HG02943 (cell line): ENCODE measurements around the gene NR2C2.
"Not testable (repeated sequence)": the region's sequence is repeated elsewhere in the genome, so short reads cannot be mapped to it uniquely, and the experiment has no call there.

Experiments used
- ATAC-seq: cut with Tn5 transposase; IDR thresholded peaks from one replicate; pipeline ENCODE4 v1.9.1; 2021; ENCODE audit warnings: mild to moderate bottlenecking, low read depth, moderate library complexity; ENCODE audit not compliant: unreplicated experiment

NR2C2 gene

DNA sequence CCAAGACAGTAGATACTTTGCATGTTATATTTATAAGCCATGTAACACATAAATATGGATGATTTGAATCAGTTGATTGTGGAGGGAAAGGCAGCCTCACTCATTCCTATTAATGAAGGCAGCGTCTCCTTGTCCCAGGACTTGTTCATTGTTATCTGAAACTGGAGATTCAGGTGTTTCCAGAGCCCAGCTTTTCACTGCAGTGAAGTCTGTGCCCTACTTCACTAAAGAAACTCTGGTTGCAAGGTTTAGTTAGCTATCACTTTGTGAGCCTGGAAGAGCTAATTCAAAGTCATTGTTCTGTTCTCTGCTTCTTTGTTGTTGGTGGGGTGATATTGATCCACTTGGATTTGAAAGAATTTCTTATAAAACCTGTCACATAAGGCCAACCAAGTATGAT lies 9.8 kb downstream of the NR2C2 start:
- no peak for ATAC-seq

DNA sequence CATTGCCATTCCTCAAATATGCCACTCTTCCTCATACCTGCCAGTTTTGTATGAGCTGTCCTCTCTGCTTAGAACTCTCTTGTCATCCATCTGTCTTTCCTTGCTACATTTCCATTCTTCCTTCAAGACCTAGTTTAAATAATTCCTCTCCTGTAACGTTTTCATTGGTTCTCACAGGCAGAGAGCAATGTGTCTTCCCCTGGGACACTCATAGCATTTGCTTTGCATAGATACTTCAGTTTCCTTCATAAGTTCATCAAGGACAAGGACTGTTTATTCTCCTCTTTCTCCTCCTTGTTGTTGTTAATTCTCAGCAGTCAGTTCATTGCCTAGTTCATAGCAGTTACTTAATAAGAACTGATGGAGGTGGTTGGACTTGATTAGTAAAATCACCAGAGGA lies 10.5 kb downstream of the NR2C2 start:
- no peak for ATAC-seq

DNA sequence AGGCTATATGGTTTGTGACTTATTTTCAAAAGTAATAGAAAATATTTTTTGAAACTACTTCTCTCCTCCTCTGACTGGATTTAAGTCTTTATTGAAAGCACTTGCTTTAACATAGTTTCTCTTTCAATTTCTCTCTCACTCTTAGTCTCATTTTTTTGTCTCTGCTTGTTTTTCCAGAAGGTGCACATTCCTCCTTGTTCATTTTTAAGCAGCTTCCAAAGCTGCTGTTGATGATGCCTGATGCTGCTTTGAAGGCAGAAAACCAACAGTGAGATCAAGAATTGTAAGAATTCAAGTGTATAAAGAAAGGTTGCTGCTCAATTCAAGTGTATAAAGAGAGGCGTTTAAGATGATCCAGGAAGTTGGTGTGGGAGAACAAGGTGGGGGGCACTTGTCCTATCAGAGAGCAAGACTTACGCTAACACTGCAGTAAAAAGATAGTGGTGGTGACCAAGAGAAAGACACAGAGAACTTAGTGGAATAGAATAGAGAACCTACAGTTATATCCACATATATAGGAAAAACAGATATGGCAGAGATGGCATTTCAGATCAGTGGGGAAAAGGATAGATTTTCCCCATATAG lies 12.1 kb downstream of the NR2C2 start:
- no peak for ATAC-seq

DNA sequence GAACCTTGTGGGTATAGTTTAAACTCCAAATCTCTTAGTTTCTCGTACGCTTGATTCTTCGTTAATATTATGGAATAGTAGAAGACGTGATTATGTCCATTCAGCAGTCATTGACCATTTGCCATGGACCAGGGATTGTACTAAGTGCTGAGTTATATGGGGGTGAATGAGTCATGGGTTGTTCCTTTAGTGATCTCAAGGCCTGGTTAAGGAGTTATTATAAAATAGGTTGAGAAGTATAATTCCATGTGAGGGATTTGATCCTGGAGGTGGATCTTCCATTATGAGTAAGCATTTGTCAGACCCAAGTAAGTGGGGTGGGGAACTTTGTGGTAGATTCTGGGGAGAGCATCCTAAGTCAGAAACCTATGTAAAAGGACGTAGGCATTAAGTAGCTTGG lies 15.4 kb downstream of the NR2C2 start:
- no peak for ATAC-seq

DNA sequence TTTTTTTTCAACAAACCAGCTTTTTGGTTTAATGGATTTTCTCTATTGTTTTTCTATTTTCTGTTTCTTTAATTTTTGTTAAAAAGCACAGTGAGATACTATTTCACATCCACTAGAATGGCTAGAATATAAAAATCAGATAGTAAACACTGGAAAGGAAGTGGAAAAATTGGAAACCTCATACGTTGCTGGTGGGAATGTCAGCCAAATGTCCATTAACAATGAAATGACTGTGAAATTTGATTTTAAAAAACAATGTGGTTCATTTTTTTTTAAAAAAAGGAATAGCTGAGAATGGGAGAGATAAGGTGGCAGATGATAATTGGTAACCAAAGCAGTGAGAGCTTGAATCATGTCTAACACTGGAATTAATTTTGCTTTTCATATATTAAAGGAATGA lies 19.9 kb downstream of the NR2C2 start:
- no peak for ATAC-seq

DNA sequence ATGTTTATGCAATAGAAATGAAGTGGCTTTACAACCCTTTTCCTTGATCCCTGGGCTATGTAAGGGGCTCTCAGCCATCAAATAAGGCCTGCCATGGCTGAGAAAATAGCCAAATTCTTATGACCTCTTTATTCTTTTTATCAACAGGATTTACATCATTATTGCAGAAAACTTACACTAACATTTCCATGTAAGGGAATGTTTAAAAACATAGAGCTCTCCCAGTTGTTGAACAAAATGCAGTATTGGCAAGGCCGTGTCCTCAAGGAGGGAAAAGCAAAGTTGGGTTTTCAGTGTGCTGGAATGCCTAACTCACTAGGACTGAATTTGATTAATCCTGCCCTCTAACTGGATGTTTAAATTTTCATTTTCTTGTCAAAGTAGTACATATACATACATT lies 22.3 kb downstream of the NR2C2 start:
- ATAC-seq = no peak

DNA sequence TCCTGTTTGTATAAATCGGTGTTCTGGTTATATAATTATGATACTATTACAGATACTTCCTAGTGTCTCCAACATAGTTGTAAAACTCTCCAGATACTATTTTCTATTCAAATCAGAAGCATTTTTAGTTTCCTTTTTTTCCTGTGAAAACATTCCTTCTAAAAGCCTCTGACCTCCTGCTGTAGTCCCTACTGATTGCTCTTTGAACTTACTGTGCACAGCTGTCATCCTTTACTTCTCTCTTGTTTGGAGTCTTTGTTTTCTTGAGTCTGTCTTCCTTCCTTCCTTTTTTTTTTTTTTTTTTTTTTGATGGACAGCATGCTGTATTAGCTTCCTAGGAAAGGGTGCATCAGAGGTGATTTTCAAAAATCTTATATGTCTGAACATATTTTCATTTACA lies 28.9 kb downstream of the NR2C2 start:
- no peak for ATAC-seq

DNA sequence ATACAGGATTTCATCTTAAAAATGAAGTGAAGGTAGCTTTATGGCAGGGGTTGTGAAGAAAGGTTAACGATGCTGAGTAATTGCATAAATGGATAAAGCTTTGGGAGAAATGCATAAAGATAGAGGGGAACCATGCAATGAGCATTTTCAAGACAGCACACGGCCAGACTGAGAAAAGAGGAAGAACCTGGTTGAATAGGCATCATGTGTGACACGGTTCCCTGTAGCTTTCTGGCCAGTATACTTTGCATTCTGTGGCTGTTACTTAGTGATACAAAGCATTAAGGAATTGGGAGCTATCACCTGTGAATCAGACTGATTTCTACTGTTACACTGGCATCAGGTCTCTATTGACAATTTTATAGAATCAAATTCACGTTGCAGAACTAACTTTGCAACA lies 33.3 kb downstream of the NR2C2 start:
- no peak for ATAC-seq

DNA sequence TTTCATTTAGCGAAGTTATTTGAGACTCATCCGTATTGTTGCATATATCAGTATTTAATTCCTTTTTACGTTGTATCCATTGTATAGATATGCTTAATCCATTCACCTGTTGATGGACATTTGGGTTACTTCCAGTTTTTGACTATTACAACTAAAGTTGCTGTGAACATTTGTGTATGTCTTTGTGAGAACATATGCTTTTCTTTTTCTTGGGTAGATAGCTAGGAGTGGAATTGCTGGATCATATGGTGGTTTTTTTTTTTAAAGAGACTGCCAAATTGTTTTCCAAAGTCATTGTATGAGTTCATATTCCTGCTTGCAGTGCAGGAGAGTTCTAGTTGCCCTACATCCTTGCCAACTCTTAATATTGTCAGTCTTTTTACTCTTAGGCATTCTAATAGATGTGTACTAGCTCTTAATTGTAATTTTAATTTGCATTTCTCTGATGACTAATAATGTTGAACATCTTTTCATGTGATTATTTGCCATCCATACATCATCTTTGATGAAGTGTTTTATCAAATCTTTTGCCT lies 37.3 kb downstream of the NR2C2 start:
- no peak for ATAC-seq

DNA sequence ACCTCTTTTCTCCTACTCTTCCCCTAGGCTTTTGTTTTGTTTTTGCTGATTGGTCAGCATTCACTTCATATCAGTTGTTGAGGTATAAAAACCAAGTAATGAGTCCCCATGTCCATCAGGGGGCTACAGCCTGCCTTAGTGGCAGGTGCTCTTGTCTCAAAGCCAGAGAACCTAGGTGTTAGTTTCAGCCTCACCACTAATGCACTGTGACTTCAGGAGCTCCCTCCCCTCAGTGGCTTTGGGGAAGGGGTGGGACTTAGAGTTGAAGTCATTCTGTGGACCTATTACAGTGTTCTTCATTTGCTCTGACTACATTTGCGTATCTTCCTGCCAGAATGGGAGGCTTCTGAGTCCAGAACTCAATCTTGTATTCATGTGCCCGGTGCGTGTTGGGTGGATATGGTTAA lies 41.6 kb downstream of the NR2C2 start:
- peak; percentile 100 for ATAC-seq

DNA sequence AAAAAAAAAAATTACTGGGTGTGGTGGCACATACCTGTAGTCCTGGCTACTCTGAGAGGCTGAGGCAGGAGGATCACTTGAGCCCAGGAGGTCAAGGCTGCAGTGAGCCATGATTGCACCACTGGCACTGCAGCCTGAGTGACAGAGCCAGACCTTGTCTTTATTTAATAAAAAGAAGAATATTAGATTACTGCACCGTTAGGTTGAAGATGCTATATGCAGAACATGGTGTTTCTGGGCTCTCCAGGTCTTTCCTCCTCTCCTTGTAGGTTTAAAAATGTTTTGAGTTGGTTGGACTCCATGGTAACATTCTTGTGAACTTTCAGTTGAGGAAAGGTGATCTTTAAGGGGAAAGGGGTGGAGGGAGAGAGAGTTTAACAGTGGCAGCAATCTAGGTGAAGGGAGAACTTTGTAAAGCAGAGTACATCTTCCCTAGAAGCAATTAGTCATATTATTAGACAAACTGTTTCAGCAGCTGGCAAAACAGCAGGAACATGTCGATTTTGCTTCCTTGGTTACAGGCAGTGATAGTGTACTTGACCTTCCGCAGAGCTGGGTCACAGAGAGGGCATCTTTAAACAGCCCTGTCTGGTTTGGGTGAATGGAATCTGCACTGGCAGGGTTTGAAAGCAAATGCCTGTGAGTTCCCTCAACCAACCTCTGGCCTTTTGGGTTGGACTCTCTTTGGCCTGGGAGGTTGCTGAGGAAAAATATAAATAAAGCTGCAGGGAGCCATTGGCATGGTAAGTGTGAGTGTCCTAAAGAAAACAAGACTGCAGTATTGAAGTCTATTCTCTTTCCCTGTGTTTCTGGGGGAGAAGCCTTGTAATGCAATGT lies 42.8 kb downstream of the NR2C2 start:
- ATAC-seq = no peak

DNA sequence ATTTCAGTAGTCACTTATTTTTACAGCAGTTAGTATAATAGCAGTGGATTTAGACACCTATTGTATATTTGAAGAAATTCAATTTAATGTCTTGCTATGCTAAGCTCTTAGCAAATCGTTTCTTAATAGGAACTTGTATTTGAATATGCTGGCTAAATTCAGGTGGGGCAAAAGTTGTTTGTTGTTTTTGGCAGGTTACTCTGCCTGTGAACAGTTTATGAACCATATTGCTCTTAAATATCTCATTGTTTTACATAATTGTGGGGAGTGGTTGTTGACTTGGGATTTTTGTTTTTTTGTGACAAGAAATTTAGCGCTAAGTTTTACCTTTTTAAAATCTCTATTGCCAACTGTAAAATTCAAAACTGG lies 43.4 kb downstream of the NR2C2 start:
- no peak for ATAC-seq

DNA sequence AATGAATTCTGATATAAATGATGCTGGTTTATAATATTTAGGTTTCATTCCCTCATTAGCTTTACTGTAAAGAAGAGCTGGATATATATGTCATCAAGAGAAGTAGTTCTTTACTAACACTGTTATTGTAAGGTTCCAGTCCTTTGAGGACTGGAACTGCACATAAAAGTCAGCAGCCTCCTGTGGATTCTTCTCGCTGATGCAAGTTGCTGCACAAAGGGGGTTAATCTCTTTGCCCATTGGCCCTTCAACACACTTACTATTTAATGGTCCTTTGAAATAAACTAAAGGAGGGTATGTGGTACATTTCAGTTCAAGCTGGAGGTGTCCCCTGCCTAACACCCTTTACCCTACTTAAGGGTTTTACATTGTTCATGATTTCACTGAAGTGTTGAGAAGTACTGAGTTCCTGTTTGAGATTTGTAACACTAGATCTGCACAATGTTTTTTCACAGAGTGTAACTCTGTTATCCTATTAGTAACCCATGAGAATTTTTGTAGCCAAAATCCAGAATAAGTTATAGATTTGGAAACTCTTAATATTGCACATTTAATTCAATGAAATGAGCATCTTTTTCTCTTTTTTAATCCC lies 43.9 kb downstream of the NR2C2 start:
- ATAC-seq = no peak

DNA sequence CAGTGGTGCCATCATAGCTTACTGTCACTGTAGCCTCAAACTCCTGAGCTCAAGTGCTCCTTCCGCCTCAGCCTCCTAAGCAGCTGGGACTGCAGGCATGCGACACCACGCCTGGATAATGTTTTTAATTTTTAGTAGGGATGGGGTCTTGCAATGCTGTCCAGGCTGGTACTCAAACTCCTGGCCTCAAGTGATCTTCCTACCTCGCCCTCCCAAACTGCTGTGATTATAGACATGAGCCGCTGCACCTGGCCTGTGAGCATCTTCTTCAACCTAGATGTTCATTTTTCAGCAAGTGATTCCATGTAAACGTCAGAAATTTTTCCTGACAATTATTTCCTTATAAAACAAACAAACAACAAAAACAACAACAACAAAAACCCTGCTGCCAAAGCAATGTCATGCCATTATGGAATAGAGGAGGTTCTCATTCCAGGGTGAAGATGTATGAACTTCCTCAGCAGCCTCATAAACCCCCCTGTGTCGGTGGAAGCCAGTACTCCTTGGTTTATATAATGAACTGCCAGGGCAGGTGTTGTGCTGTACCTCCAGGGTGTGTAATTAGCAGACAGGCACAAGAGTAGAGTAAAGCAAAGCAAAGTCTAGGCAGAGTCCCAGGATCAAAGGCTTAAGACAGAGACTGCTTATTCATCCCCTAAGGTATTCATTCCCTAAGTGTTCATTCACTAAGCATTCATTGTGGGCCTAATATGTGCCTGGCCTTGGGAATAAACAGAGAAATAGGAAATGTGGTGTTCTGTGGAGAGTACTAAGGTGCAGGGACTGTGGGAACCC lies 44.6 kb downstream of the NR2C2 start:
- ATAC-seq = no peak

DNA sequence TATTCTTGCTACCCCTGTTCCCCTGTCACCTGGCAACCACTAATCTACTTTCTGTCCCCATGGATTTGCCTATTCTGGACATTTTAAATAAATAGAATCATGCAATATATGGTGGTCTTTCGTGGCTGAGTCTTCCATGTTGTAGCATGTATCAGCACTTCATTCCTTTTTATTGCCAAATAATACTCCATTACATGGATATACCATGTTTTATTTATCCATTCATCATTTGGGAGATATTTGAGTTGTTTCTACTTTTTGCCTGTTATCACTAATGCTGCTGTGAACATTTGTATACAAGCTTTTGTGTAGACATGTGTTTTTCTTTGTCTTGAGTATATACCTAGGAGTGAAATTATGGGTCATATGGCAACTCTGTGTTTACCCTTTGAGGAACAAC lies 50.6 kb downstream of the NR2C2 start:
- no peak for ATAC-seq

DNA sequence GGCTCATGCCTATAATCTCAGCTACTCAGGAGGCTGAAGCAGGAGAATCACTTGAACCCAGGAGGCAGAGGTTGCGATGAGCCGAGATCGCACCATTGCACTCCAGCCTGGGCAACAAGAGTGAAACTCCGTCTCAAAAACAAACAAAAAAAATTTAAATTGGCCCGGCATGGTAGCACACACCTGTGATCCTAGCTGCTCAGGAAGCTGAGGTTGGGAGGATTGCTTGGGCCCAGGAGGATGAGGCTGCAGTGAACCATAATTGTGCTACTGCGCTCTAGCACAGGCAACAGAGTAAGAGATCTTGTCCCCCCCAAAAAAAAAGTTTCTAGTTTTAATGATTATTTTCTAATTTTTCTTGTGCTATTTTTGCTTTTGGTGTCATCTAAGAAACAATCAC lies 51.8 kb downstream of the NR2C2 start:
- not testable (repeated sequence) for ATAC-seq

DNA sequence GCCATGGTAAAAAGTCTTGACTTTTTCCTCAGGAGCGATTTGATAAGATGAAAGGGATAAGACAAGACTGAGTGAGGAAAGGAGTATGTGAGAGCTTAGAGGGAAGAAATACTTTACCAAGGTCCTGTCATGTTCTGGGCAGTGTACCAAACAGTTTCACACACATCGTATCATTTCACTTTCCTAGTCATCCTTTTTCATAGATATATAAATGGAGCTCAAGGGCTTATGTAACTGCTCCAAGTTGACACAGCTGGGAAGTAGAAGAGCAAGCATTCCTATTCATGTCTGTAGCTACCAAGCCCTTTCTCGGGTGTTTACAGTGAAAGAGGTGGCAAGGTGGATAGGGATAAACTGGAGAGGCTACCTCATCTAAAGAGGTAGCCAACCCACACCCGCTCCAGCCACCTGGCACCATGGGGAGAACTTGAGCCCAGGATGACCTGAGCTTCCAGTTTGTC lies 60.3 kb downstream of the NR2C2 start:
- ATAC-seq = no peak

DNA sequence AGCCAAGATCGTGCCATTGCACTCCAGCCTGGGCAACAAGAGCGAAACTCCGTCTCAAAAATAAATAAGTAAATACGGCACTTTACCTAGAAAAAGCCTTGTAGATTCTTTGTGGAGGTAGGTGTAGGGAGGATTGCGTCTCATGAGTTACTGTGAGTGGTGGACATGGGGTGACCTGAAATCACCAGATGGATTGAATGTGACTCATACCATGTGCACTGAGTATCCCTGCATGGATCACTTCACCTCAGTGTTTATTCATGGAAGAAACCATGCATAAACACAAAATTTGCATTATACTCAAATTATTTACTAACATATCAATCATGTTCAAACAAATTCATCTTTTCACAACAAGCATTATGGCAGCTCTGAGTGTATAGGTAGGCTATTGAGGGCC lies 61.8 kb downstream of the NR2C2 start:
- ATAC-seq = no peak

DNA sequence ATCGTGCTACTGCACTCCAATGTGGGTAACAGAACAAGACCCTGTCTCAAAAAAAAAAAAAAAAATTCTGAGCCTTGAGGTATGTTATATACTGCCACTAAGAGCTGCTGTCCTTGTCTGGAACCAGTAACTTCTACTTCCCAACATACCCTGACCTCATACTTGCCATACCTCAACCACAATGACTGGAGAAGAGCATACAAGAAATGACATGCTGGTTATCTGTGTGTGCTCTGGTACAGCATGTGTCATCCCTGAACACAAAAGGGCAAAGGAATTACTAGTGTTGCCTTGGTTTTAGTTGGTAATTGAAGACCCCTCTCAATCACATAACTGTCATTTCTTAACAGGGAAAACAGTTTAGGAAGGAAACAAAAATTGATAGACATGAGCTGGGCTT lies 63.3 kb downstream of the NR2C2 start:
- ATAC-seq = no peak

DNA sequence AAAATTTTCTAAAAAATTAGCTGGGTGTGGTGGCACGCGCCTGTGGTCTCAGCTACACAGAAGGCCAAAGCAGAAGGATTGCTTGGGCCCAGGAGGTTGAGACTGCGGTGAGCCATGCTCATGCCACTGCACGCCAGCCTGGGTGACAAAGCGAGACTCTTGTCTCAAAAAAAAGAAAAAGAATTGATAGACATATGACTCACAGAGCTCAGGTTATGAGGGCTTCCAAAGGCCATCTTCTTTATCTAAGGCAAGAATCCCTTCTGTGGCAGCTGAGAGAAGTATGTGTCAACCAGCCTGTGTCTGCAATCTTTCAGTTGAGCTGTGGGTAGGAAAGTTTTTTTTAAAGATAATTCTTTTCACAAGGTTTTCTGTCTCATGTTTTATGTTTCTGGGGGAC lies 63.8 kb downstream of the NR2C2 start:
- no peak for ATAC-seq
